GM12864 (cell line): ENCODE results near the gene FMNL2.

Experiments used
- DNase-seq: peaks from one replicate; pipeline ENCODE4 v3.0.0-alpha.2; 2011; ENCODE audit warnings: low read depth
- H3K4me3 ChIP-seq: 2 replicates; pipeline ENCODE4 v1.5.1; 2011; ENCODE audit warnings: mild to moderate bottlenecking, low read depth, low read length, control low read depth
- CTCF ChIP-seq: IDR thresholded peaks from 2 replicates; pipeline ENCODE4 v1.5.1; 2011; ENCODE audit warnings: low read depth, mild to moderate bottlenecking, moderate library complexity, low read length, control low read depth, inconsistent platforms; ENCODE audit errors: missing control alignments

FMNL2 gene

GRCh38 chr2:152658221-152658620, 323.2 kb downstream of the FMNL2 start:
- DNase-seq, result no peak
- no peak overlapping the region for H3K4me3 ChIP-seq
- no peak for TF ChIP-seq CTCF

GRCh38 chr2:152661076-152661475, 326.1 kb downstream of the FMNL2 start:
- TF ChIP-seq CTCF, result no peak
- no peak overlapping the region for H3K4me3 ChIP-seq
- no peak for DNase-seq

- no peak overlapping the region for H3K4me3 ChIP-seq
- no peak for TF ChIP-seq CTCF
- no peak for DNase-seq
These were observed 329.8 kb downstream of the FMNL2 start for GRCh38 chr2:152664725-152665124.

GRCh38 chr2:152674334-152674733, 339.4 kb downstream of the FMNL2 start:
- no peak for DNase-seq
- no peak for TF ChIP-seq CTCF
- H3K4me3 ChIP-seq, result no peak overlapping the region

- no peak overlapping the region for H3K4me3 ChIP-seq
- no peak for DNase-seq
- TF ChIP-seq CTCF, result no peak
These were observed 341.5 kb downstream of the FMNL2 start for GRCh38 chr2:152676461-152676860.

GRCh38 chr2:152678808-152679207, 343.8 kb downstream of the FMNL2 start:
- no peak for DNase-seq
- no peak for TF ChIP-seq CTCF
- no peak overlapping the region for H3K4me3 ChIP-seq

GRCh38 chr2:152682663-152683062, 347.7 kb downstream of the FMNL2 start:
- H3K4me3 ChIP-seq, result no peak overlapping the region
- no peak for DNase-seq

More at GRCh38 chr2:152682663-152683062, 347.7 kb downstream of the FMNL2 start:
- no peak for TF ChIP-seq CTCF
